GM18519 (cell line): ENCODE results near the gene TNFRSF12A.

Source experiments
- ATAC-seq: cut with Tn5 transposase; IDR thresholded peaks from one replicate; pipeline ENCODE4 v1.9.1; 2021; ENCODE audit warnings: mild to moderate bottlenecking, moderate library complexity; ENCODE audit not compliant: unreplicated experiment, low FRiP score

TNFRSF12A gene

GRCh38 chr16:3009568-3010390, 10.4 kb upstream of the TNFRSF12A start:
- no peak for ATAC-seq

GRCh38 chr16:3010510-3010909, 9.7 kb upstream of the TNFRSF12A start:
- ATAC-seq, result no peak

GRCh38 chr16:3012246-3012645, 7.9 kb upstream of the TNFRSF12A start:
- no peak for ATAC-seq

- no peak for ATAC-seq
Observed at GRCh38 chr16:3012828-3013420, 7.2 kb upstream of the TNFRSF12A start, which contains the start of gene CLDN9. CLDN9 (plus strand) TSS chr16:3012923; CDS start chr16:3013363, 440 bp downstream.

GRCh38 chr16:3013491-3013951, 6.6 kb upstream of the TNFRSF12A start:
- ATAC-seq, result no peak

- no peak for ATAC-seq
Observed at GRCh38 chr16:3013998-3014690, 6.0 kb upstream of the TNFRSF12A start.

GRCh38 chr16:3014971-3015370, 5.2 kb upstream of the TNFRSF12A start:
- ATAC-seq, result no peak

GRCh38 chr16:3015865-3016521, 4.2 kb upstream of the TNFRSF12A start:
- ATAC-seq, result no peak

- no peak for ATAC-seq
Observed at GRCh38 chr16:3017344-3017743, 2.8 kb upstream of the TNFRSF12A start.

GRCh38 chr16:3017794-3018506, 2.2 kb upstream of the TNFRSF12A start, which contains the start of gene CLDN6:
CLDN6 (minus strand) TSS chr16:3018183; CDS start chr16:3016021, 2,162 bp downstream.
- no peak for ATAC-seq

- ATAC-seq, result no peak
Observed at GRCh38 chr16:3019594-3020246, 448 bp upstream of the TNFRSF12A start.

GRCh38 chr16:3020604-3021448, 658 bp downstream of the TNFRSF12A start:
- ATAC-seq, result no peak

GRCh38 chr16:3021449-3022207, 1.5 kb downstream of the TNFRSF12A start:
- no peak for ATAC-seq

GRCh38 chr16:3022208-3022683, 2.1 kb downstream of the TNFRSF12A start:
- ATAC-seq, result no peak

- no peak for ATAC-seq
Observed at GRCh38 chr16:3022684-3023414, 2.7 kb downstream of the TNFRSF12A start.

GRCh38 chr16:3023415-3023668, 3.2 kb downstream of the TNFRSF12A start:
- ATAC-seq, result no peak
